GM10266 (cell line): ENCODE results near the gene MUS81.
A peak's percentile ranks its signal among the peaks of the same experiment; 100 is the strongest.

Source experiments
- DNase-seq: peaks from one replicate; pipeline ENCODE4 v3.0.0; 2012; ENCODE audit errors: extremely low spot score
- CTCF ChIP-seq: IDR thresholded peaks from 2 replicates; pipeline ENCODE4 v1.5.1; 2012; ENCODE audit warnings: mild to moderate bottlenecking, low read depth; ENCODE audit not compliant: control insufficient read depth, insufficient read depth; ENCODE audit errors: missing control alignments

Gene MUS81

GRCh38 chr11:65854161-65854592 is 6.1 kb upstream of the MUS81 start:
- DNase-seq: no peak
- TF ChIP-seq CTCF: no peak

GRCh38 chr11:65854852-65855837 is 5.1 kb upstream of the MUS81 start:
- TF ChIP-seq CTCF: no peak
- no peak for DNase-seq

GRCh38 chr11:65855927-65856363 is 4.3 kb upstream of the MUS81 start:
- no peak for TF ChIP-seq CTCF
- DNase-seq: no peak

GRCh38 chr11:65856689-65857499 is 3.3 kb upstream of the MUS81 start:
- peak; percentile 85 for DNase-seq
- TF ChIP-seq CTCF: no peak

GRCh38 chr11:65857500-65857852 is 2.8 kb upstream of the MUS81 start:
- DNase-seq: no peak
- TF ChIP-seq CTCF: no peak

- peak; percentile 94 for DNase-seq
Measured at GRCh38 chr11:65857853-65858680, 2.2 kb upstream of the MUS81 start, which contains the start of gene CFL1. Gene CFL1 (minus strand): TSS chr11:65858180. CDS start chr11:65858099, 81 bp downstream.

More at GRCh38 chr11:65857853-65858680, 2.2 kb upstream of the MUS81 start, which contains the start of gene CFL1:
- TF ChIP-seq CTCF: no peak
